ENCODE measurements around the gene LYPD6. TPM values are rescaled to one million over a fixed set of nuclear protein-coding genes. Genes with fewer than 3 reads are reported as not detected.
A peak's percentile ranks its signal among the peaks of the same experiment; 100 is the strongest.

LYPD6 gene
- total and polyA plus RNA-seq, 2 donors (not counting 3 experiments of a cell fraction or from before 2014, with no cell fraction given), result 3.0 to 4.0 TPM

DNA sequence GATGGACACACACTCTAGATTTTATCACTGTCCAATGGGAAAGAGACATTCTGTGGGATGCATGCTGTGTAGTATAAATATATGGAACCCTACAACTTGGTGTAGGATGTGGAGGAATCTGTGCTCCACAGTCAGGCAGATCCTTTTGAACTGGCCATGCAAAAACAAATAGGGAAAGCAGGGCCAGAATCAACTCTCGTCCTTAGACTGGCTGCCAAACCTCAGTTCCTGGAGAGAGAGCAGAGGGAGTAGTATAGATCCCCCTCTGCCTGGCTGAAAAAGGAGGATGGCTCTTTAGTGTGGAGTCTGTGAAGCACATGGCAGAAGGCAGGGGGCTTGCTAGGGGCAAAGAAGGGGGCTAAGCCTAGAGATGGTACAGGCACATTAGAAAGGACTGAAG, 84.7 kb downstream of the LYPD6 start:
- Histone ChIP-seq H3K27ac (ENCODE audit: insufficient read depth, low read depth, low read length) (no peak overlapping the region), H3K4me3 (replicated peaks in 1 of 3; ENCODE audit: insufficient read depth in 1 of 3, low read depth in 1 of 3, low read length in 3 of 3) (no peak overlapping the region), H4K20me1 (replicated peaks; ENCODE audit: control insufficient read depth, extremely low read depth, insufficient read depth, low read length) (no peaks in the 10 kb centered on the region), H3K9ac (replicated peaks; ENCODE audit: extremely low read depth, insufficient read depth, low read length) (no peak overlapping the region), H3K79me2 (ENCODE audit: control insufficient read depth, insufficient read depth, low read length) (no peaks in the 10 kb centered on the region), H3K9me3 (replicated peaks; ENCODE audit: control insufficient read depth, insufficient read depth, low read length) (no peaks in the 10 kb centered on the region), H3K4me2 (ENCODE audit: insufficient read depth, low read length) (no peak overlapping the region), H3K4me1 (ENCODE audit: control insufficient read depth, extremely low read depth, insufficient read depth, low read length) (peaks cover 3% of the 10 kb centered on the region), H3K27me3 (ENCODE audit: control insufficient read depth in 2 of 2, insufficient read depth in 2 of 2, low read length in 2 of 2) (no peaks in the 10 kb centered on the region), H3K9me1 (replicated peaks; ENCODE audit: control insufficient read depth, extremely low read depth, insufficient read depth, low read length) (no peaks in the 10 kb centered on the region), H3K36me3 (ENCODE audit: control insufficient read depth in 2 of 2, extremely low read depth in 1 of 2, insufficient read depth in 2 of 2, low read length in 2 of 2) (no peaks in the 10 kb centered on the region), H2AFZ (ENCODE audit: low read depth, low read length) (no peak overlapping the region)
- ChIA-PET CTCF (no interaction called here), POLR2A (no interaction called here)
- FAIRE-seq (no peak), DNase-seq (ENCODE audit: low read depth, low spot score) (no peak)
- intact Hi-C loops (cut with micrococcal nuclease), result no loop called here
- dilution Hi-C loops (cut with MboI; ENCODE audit: extremely low pct_ligation_motif_present, low sequenced_read_pairs), result no loop called here
- TF ChIP-seq, protein P1, sequence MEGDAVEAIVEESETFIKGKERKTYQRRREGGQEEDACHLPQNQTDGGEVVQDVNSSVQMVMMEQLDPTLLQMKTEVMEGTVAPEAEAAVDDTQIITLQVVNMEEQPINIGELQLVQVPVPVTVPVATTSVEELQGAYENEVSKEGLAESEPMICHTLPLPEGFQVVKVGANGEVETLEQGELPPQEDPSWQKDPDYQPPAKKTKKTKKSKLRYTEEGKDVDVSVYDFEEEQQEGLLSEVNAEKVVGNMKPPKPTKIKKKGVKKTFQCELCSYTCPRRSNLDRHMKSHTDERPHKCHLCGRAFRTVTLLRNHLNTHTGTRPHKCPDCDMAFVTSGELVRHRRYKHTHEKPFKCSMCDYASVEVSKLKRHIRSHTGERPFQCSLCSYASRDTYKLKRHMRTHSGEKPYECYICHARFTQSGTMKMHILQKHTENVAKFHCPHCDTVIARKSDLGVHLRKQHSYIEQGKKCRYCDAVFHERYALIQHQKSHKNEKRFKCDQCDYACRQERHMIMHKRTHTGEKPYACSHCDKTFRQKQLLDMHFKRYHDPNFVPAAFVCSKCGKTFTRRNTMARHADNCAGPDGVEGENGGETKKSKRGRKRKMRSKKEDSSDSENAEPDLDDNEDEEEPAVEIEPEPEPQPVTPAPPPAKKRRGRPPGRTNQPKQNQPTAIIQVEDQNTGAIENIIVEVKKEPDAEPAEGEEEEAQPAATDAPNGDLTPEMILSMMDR (IDR thresholded peaks at IDR 0.05; ENCODE audit: extremely low read depth in 1 of 2, insufficient read depth in 1 of 2, low read depth in 1 of 2, low read length in 2 of 2), result no peak
- TF ChIP-seq JUN (IDR thresholded peaks at IDR 0.05; ENCODE audit: borderline replicate concordance, insufficient read depth, insufficient read length, low read depth), result no peak
- BruUV-seq (replicated peaks), result no TSS peak

DNA sequence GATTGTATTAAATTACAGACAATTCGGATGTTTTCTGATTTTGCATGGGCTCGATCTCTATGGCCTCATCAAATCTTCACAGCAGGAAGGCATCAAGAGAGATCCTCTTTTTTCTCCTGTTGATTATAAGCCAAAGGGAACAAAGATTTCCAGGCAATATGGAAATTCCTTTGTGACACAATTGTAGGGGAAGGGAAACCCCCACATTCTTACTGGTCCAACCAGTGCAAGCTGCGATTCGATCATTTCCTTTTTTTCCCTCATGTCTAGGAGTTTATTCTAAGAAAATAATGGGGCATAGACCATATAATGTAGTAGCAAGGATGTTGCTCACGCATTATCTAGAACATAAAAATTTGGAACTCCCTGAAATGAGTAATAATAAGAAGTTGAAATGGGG, 87.7 kb downstream of the LYPD6 start:
- BruUV-seq (replicated peaks), result no TSS peak

More for the DNA sequence above, 87.7 kb downstream of the LYPD6 start:
- H3K9me1 ChIP-seq (replicated peaks; ENCODE audit: control insufficient read depth, extremely low read depth, insufficient read depth, low read length), result no peaks in the 10 kb centered on the region
- no peaks in the 10 kb centered on the region for H3K36me3 ChIP-seq (ENCODE audit: control insufficient read depth in 2 of 2, extremely low read depth in 1 of 2, insufficient read depth in 2 of 2, low read length in 2 of 2)
- peak overlapping the region; percentile 12 for H3K4me2 ChIP-seq (ENCODE audit: insufficient read depth, low read length)
- DNase-seq (ENCODE audit: low read depth, low spot score), result peak; percentile 78
- H3K79me2 ChIP-seq (ENCODE audit: control insufficient read depth, insufficient read depth, low read length), result no peaks in the 10 kb centered on the region
- peaks cover 3% of the 10 kb centered on the region for H3K4me1 ChIP-seq (ENCODE audit: control insufficient read depth, extremely low read depth, insufficient read depth, low read length)
- no peaks in the 10 kb centered on the region for H3K27me3 ChIP-seq (ENCODE audit: control insufficient read depth in 2 of 2, insufficient read depth in 2 of 2, low read length in 2 of 2)
- dilution Hi-C loops (cut with MboI; ENCODE audit: extremely low pct_ligation_motif_present, low sequenced_read_pairs), result no loop called here
- no peak overlapping the region for H2AFZ ChIP-seq (ENCODE audit: low read depth, low read length)
- ChIA-PET CTCF (no interaction called here), POLR2A (no interaction called here)
- no peak overlapping the region for H3K9ac ChIP-seq (replicated peaks; ENCODE audit: extremely low read depth, insufficient read depth, low read length)
- H4K20me1 ChIP-seq (replicated peaks; ENCODE audit: control insufficient read depth, extremely low read depth, insufficient read depth, low read length), result no peaks in the 10 kb centered on the region
- FAIRE-seq, result peak; percentile 4
- TF ChIP-seq GATA2 (IDR thresholded peaks at IDR 0.05; ENCODE audit: insufficient read depth, insufficient read length, low read depth, low read length), result no peak
- TF ChIP-seq POLR2AphosphoS5 (IDR thresholded peaks at IDR 0.05; ENCODE audit: insufficient read depth, low read depth, low read length), result no peak
- TF ChIP-seq FOS (IDR thresholded peaks at IDR 0.05; ENCODE audit: borderline replicate concordance, insufficient read depth, low read length), result no peak
- TF ChIP-seq, protein P2, sequence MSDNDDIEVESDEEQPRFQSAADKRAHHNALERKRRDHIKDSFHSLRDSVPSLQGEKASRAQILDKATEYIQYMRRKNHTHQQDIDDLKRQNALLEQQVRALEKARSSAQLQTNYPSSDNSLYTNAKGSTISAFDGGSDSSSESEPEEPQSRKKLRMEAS (IDR thresholded peaks at IDR 0.05; ENCODE audit: insufficient read depth, insufficient read length), result no peak
- no peak for TF ChIP-seq JUN (IDR thresholded peaks at IDR 0.05; ENCODE audit: borderline replicate concordance, insufficient read depth, insufficient read length, low read depth)
- no peak for TF ChIP-seq POLR2A (IDR thresholded peaks at IDR 0.05; ENCODE audit: low read depth, low read length)
- TF ChIP-seq EZH2 (IDR thresholded peaks at IDR 0.05; ENCODE audit: borderline replicate concordance, low read depth, low read length, severe bottlenecking), result no peak
- no peak for TF ChIP-seq MYC (IDR thresholded peaks at IDR 0.05; ENCODE audit: low read depth, low read length)
- TF ChIP-seq, protein P1 (IDR thresholded peaks at IDR 0.05; ENCODE audit: extremely low read depth in 1 of 2, insufficient read depth in 1 of 2, low read depth in 1 of 2, low read length in 2 of 2), result no peak
- intact Hi-C loops (cut with micrococcal nuclease), result no loop called here
- no peak overlapping the region for H3K27ac ChIP-seq (ENCODE audit: insufficient read depth, low read depth, low read length)
- no peaks in the 10 kb centered on the region for H3K9me3 ChIP-seq (replicated peaks; ENCODE audit: control insufficient read depth, insufficient read depth, low read length)
- no peak overlapping the region for H3K4me3 ChIP-seq (replicated peaks in 1 of 3; ENCODE audit: insufficient read depth in 1 of 3, low read depth in 1 of 3, low read length in 3 of 3)

All from endothelial cell of umbilical vein (primary cell).